NCI-H1694 (cell line): ENCODE measurements around the gene STEAP1B.
A peak's percentile ranks its signal among the peaks of the same experiment; 100 is the strongest.
"Not testable (repeated sequence)": the region's sequence is repeated elsewhere in the genome, so short reads cannot be mapped to it uniquely, and the experiment has no call there.

ENCODE experiments used
- DNase-seq: peaks from one replicate; lab custom pipeline; 2025; lab: John Stamatoyannopoulos, UW

STEAP1B gene

DNA sequence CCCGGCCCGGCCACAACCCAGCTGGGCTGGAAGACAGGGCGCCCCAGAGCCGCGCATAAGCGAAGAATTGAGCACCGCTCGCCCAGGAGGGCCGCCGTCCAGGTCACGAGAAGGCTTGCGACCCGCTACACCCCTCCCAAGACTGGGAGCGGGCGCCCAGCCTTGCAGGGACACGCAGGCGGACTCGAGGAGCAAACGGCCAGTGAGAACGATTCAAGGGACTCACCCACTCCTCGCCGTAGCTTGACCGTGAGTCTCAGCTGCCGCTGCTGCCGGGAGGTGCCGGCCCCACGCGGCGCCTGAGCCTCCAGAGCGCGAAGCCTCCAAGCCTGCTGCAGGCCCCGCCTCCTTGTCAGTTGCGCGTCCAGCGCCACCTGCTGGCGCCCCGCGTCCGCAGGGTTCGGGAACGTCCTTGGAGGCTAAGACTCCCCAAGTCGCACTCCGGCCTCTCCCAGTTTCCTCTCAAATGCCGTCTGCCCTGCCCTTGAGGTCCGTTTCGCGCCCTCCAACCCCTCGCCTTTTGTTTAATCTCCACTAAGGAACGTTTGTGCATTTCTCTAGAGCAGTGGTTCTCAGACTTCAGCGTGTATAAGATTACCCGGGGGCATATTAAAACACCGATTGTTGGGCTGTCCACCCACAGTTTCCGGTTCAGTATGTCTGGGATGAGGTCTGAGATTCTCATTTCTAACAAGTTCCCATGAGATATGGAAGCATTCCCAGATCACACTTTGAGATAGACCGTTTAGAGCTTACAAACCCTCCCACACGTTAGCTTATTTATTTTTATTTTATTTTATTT, at the start of gene STEAP1B:
TSS of gene STEAP1B (minus strand) at position 301 of the 802 bp plus-strand sequence. CDS start 5,333 bp downstream, outside the sequence.
- DNase-seq: not testable (repeated sequence)

- no peak for DNase-seq
Measured at GRCh38 chr7:22549051-22549450, 49.1 kb upstream of the STEAP1B start.

- no peak for DNase-seq
Measured at GRCh38 chr7:22548313-22548712, 48.3 kb upstream of the STEAP1B start.

DNA sequence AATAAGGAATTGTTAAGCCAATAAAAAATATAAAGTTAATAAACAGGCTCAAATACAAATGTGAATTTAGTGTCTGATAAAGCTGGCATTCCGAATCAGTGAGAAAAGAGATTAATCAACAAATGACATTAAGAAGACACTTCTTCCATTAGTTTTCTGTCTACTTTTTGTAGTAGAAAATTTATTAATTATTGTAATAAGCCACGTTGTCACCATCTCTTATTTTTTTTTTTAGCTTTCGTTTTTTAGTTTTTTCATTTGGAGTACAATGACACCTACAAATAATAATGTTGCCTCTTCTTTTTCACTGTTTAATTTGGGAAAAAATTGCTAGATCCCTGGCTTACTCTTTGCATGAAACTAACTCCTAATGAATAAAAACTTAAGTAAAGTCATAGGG, 46.8 kb upstream of the STEAP1B start:
- DNase-seq: no peak

DNA sequence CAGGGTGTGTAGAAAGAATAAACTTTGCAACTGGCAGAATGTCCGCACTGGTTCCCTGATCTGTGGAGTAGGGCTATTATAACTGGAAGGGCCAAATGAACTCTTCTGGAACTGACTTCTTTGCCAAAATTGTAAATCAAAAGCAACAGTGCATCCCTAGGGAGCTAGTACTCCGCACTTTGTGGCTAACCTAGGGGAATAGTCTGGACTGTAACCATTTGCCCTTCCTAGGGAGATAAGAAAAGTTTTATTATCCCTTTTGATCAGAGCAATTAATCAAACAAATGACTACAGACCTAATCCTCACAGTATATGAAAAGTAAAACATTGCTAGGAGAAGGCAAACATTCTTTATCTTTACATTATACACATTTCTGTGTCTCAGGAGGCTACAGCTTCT, 45.5 kb upstream of the STEAP1B start:
- DNase-seq: no peak

- DNase-seq: no peak
Measured at GRCh38 chr7:22544245-22544644, 44.3 kb upstream of the STEAP1B start.

GRCh38 chr7:22543169-22543568, 43.2 kb upstream of the STEAP1B start:
- no peak for DNase-seq

DNA sequence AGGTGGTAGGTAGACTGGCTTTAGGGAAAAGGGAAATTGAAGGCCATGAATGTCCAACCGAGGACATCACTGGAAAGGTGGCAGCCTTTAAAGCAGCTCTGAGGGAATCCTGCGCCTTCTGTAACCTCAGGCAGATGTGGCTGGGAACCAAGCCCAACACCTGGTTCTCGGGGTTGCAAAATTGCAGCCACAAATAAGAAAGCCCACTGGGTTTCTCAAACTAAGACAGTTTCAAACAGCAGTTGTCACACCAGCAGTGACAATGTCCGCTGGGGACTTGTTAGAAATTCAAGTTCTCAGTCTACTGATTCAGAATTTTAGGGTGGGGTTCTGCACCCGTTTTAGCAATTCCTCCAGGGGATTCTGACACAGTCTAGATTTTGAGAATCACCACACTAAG, 42.7 kb upstream of the STEAP1B start:
- no peak for DNase-seq

GRCh38 chr7:22542254-22542653, 42.3 kb upstream of the STEAP1B start:
- DNase-seq: no peak

DNA sequence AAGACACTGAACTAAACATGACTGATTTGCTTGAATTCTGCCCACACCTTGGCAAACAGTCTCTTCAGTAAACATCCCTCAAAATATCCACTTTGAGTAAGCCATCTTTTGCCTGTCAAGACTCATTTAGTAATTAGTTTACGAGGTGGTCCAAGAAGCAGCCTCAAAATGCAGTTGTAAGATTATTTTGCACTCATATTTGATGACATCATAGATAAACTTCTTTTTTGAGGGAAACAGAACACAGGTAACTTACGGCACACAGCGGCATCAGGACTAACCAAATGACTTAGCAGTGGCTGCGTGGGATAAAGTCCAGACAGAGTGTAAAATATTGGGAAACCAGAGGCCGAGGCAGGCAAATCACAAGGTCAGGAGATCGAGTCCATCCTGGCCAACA, 41.8 kb upstream of the STEAP1B start:
- no peak for DNase-seq

GRCh38 chr7:22528537-22528936, 28.5 kb upstream of the STEAP1B start:
- DNase-seq: not testable (repeated sequence)

DNA sequence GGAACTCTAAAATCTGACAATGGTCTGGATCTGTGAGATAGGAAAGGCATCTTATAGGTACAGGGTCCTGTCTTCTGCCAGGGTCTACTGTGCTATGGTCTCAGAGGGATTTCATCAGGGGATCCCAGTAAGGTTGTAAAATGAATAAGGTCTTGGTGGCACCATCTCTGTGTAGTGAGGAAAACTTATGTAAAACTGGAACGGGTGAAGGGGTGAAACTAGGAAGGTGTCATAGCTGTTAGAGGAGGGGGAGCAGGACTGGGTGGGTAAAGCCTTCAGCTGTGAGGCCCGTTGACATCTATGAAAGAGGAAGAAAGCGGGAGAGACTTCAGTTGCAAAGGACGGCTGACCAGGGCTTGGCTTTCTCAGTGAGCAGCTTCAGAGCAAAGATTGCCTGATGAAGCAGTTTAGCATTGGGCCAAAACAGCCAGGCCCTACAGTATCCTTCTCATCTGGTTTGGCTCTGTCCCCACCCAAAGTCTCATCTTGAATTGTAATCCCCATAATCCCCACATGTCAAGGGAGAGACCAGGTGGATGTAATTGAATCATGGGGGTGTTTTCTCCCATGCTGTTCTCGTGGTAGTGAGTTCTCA, 24.5 kb upstream of the STEAP1B start:
- not testable (repeated sequence) for DNase-seq

- peak; percentile 46 for DNase-seq
Measured at GRCh38 chr7:22523478-22524352, 23.7 kb upstream of the STEAP1B start.

DNA sequence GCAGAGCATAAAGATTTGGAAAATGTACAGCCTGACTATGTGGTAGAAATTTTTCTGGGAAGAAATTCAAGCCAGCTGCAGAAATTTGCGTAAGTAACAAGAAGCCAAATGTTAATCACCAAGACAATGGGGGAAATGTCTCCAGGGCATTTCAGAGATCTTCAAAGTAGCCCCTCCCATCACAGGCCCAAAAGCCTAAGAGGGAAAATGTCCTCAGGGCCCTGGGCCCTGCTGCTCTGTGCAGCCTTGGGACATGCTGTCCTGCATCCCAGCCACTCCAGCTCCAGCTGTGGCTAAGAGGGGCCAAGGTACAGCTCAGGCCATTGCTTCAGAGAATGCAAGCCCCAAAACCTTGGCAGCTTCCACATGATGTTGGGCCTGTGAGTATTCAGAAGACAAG, 19.6 kb upstream of the STEAP1B start:
- not testable (repeated sequence) for DNase-seq

DNA sequence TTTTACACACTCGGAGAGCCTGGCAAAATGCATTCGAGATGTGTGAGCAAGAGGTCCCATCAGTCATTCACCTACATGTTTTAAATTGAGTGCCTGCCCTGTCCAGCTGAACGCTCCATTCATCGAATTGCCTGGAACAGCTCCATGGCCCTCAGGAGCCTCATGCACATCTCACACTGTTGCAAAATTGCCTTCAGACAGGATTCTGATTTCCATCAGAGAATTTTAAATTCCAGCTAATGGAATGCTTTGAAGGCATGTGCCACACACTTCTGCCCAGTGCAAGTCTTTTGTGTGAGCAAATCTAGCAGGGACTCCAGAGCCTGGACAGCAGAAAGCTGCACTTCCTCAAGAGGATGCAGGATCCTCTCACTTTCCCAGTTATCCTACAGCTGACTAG, 17.0 kb upstream of the STEAP1B start:
- DNase-seq: not testable (repeated sequence)

GRCh38 chr7:22514963-22515362, 15.0 kb upstream of the STEAP1B start:
- DNase-seq: not testable (repeated sequence)

DNA sequence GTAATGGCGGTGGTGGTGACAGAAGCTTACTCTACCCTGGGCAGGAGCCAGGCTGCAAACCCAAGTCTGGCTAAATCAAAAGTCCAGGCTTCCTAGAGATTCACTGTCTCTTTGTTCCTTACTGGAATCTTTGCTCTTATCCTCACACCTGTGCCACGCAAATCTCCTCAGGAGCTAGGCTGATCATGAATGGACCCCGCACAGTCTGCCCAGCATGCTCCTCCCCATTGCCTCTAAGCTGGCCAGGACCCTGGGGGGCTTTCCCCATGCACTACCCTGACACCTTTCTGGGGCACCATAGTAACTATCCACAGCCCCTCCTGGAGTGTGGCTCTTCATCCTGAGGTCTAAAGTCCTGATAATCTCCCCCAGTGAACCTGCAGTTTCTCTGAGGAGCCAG, 7.3 kb upstream of the STEAP1B start:
- DNase-seq: not testable (repeated sequence)

GRCh38 chr7:22506316-22507020, 6.5 kb upstream of the STEAP1B start:
- peak; percentile 31 for DNase-seq

GRCh38 chr7:22504519-22504918, 4.5 kb upstream of the STEAP1B start:
- not testable (repeated sequence) for DNase-seq

- DNase-seq: not testable (repeated sequence)
Measured at GRCh38 chr7:22502104-22502503, 2.1 kb upstream of the STEAP1B start.

- DNase-seq: peak; percentile 64
Measured at GRCh38 chr7:22501336-22501735, 1.3 kb upstream of the STEAP1B start.

- DNase-seq: no peak
Measured at GRCh38 chr7:22499044-22499443, 944 bp downstream of the STEAP1B start.
